Activated CD4-positive, alpha-beta T cell treated with anti-CD3 and anti-CD28 coated beads for 36 hours (primary cell): Measurements from ENCODE around the gene MTFP1. TPM values are rescaled to one million over a fixed set of nuclear protein-coding genes. Genes with fewer than 3 reads are reported as not detected.

Experiments
- ATAC-seq: fragments of 200-7000 bp; cut with Tn5 transposase; one replicate; pipeline ENCODE4 v1.10.0; 2021; ENCODE audit warnings: mild to moderate bottlenecking, moderate library complexity
- CTCF ChIA-PET: fragments of 350-600 bp; sonication (Branson Sonifier 250); formaldehyde crosslinking; loops from one replicate; lab custom pipeline; 2021; ENCODE audit warnings: antibody characterized with exemption; lab: Charles Lee
- POLR2A ChIA-PET: fragments of 350-600 bp; sonication (Branson Sonifier 250); formaldehyde crosslinking; loops from one replicate; lab custom pipeline; 2021; ENCODE audit warnings: antibody characterized with exemption, inconsistent platforms; lab: Charles Lee
- DNase-seq: peaks from one replicate; pipeline ENCODE4 v3.0.0-alpha.2; 2020
- H3K27ac Mint-ChIP-seq: one replicate; pipeline ENCODE4 v1.8.0; 2021; ENCODE audit warnings: mixed read lengths
- H3K27me3 Mint-ChIP-seq: one replicate; pipeline ENCODE4 v1.8.0; 2021; ENCODE audit warnings: mixed read lengths
- H3K36me3 Mint-ChIP-seq: one replicate; pipeline ENCODE4 v1.8.0; 2021; ENCODE audit warnings: low read depth, mixed read lengths
- H3K4me1 Mint-ChIP-seq: one replicate; pipeline ENCODE4 v1.8.0; 2021; ENCODE audit warnings: mixed read lengths
- H3K4me3 Mint-ChIP-seq: one replicate; pipeline ENCODE4 v1.8.0; 2021; ENCODE audit warnings: mild to moderate bottlenecking, moderate library complexity, mixed read lengths
- H3K9me3 Mint-ChIP-seq: one replicate; pipeline ENCODE4 v1.8.0; 2021; ENCODE audit warnings: low read depth, mixed read lengths
- intact Hi-C, 2 experiments: fragments of 100-400 bp; cut with DNase I in 1 of 2; cut with micrococcal nuclease in 1 of 2; formaldehyde crosslinking; loops; one replicate each; pipeline versions ENCODE4 v1.14.2 to v1.15.1; 2022 to 2024; cut with DNase I, micrococcal nuclease
- total RNA-seq, 2 experiments: library from RNA; stranded (reverse); gene quantifications; one replicate each; pipeline ENCODE4 v1.2.3, GENCODE V29; 2021

Gene MTFP1
- total RNA-seq, 2 experiments from 2014 or later: 47.0 to 54.6 TPM

- no peaks in the 10 kb centered on the region for H3K27me3 Mint-ChIP-seq
- H3K9me3 Mint-ChIP-seq: no peaks in the 10 kb centered on the region
- intact Hi-C loops: no loop called here
- H3K4me3 Mint-ChIP-seq: no peak overlapping the region
- POLR2A ChIA-PET: no interaction called here
- no peak for DNase-seq
- peaks cover 57% of the 10 kb centered on the region for H3K4me1 Mint-ChIP-seq
- H3K36me3 Mint-ChIP-seq: peaks cover 58% of the 10 kb centered on the region
- no peak for ATAC-seq
- CTCF ChIA-PET: no interaction called here
- H3K27ac Mint-ChIP-seq: peak overlapping the region; percentile 38
Measured at GRCh38 chr22:30416403-30416802, 9.2 kb upstream of the MTFP1 start.

- intact Hi-C loops: no loop called here
Measured at GRCh38 chr22:30416837-30417236, 8.7 kb upstream of the MTFP1 start.

GRCh38 chr22:30420347-30421125 lies 5.0 kb upstream of the MTFP1 start:
- Mint-ChIP-seq H3K27ac (peak overlapping the region; percentile 69), H3K36me3 (peaks cover 62% of the 10 kb centered on the region), H3K4me1 (peaks cover 46% of the 10 kb centered on the region), H3K4me3 (peak overlapping the region; percentile 11), H3K9me3 (no peaks in the 10 kb centered on the region), H3K27me3 (no peaks in the 10 kb centered on the region)
- intact Hi-C loops: loop anchor here (5.0 to 10.0 kb wide), 8 partner anchors 63 to 1616 kb away; partner anchors contain the start of genes CCDC157 (in 1 of the 2), DRG1 (in 1 of the 2), NF2 (in 1 of the 2) and PIK3IP1 (in 1 of the 2)
- POLR2A ChIA-PET: no interaction called here
- no peak for ATAC-seq
- CTCF ChIA-PET: interaction anchor here (0.5 to 7.2 kb wide), 8 partner anchors 16 to 165 kb away, joined by 3 to 50 read pairs (median 4); partner anchors contain the start of genes CASTOR1 and SEC14L2
- DNase-seq: no peak

More at GRCh38 chr22:30416837-30417236, 8.7 kb upstream of the MTFP1 start:
- ChIA-PET POLR2A (no interaction called here), CTCF (no interaction called here)
- H3K36me3 Mint-ChIP-seq: peaks cover 61% of the 10 kb centered on the region
- no peaks in the 10 kb centered on the region for H3K9me3 Mint-ChIP-seq
- ATAC-seq (no peak), DNase-seq (no peak)
- peak overlapping the region; percentile 38 for H3K27ac Mint-ChIP-seq
- H3K4me1 Mint-ChIP-seq: peaks cover 59% of the 10 kb centered on the region
- no peaks in the 10 kb centered on the region for H3K27me3 Mint-ChIP-seq
- no peak overlapping the region for H3K4me3 Mint-ChIP-seq

- Mint-ChIP-seq H3K27ac (peak overlapping the region; percentile 97), H3K4me1 (peaks cover 43% of the 10 kb centered on the region), H3K4me3 (peak overlapping the region; percentile 93), H3K36me3 (peaks cover 55% of the 10 kb centered on the region), H3K27me3 (no peaks in the 10 kb centered on the region), H3K9me3 (no peaks in the 10 kb centered on the region)
- intact Hi-C loops: loop anchor here (5.0 to 10.0 kb wide), 8 partner anchors 65 to 1617 kb away; partner anchors contain the start of genes CCDC157 (in 1 of the 2), DRG1 (in 1 of the 2), NF2 (in 1 of the 2) and PIK3IP1 (in 1 of the 2)
- POLR2A ChIA-PET: interaction anchor here (0.8 to 1.1 kb wide), 3 partner anchors 9 to 25 kb away, joined by 3 to 7 read pairs (median 3); partner anchors contain the start of gene SEC14L2
- no peak for ATAC-seq
- DNase-seq: no peak
- CTCF ChIA-PET: interaction anchor here (0.8 to 7.2 kb wide), 11 partner anchors 9 to 333 kb away, joined by 3 to 90 read pairs (median 4); partner anchors contain the start of genes CASTOR1, PES1 and SEC14L2
Measured at GRCh38 chr22:30421695-30422480, 3.7 kb upstream of the MTFP1 start.

GRCh38 chr22:30422481-30423300 lies 2.9 kb upstream of the MTFP1 start:
- DNase-seq (peak; percentile 70), ATAC-seq (no peak)
- intact Hi-C loops: loop anchor here (1.0 to 10.0 kb wide), 9 partner anchors 65 to 1618 kb away; partner anchors contain the start of genes CCDC157 (in 1 of the 2), DRG1 (in 1 of the 2), NF2 (in 1 of the 2) and OSM (in 1 of the 2)
- POLR2A ChIA-PET: interaction anchor here (0.6 to 3.6 kb wide), 4 partner anchors 9 to 66 kb away, joined by 3 to 18 read pairs (median 8); partner anchors contain the start of genes CCDC157, SEC14L2 and SF3A1
- Mint-ChIP-seq H3K4me1 (peaks cover 49% of the 10 kb centered on the region), H3K36me3 (peaks cover 57% of the 10 kb centered on the region), H3K27ac (peak overlapping the region; percentile 97), H3K4me3 (peak overlapping the region; percentile 93), H3K9me3 (no peaks in the 10 kb centered on the region), H3K27me3 (no peaks in the 10 kb centered on the region)
- CTCF ChIA-PET: interaction anchor here (0.8 to 7.2 kb wide), 14 partner anchors 8 to 332 kb away, joined by 3 to 90 read pairs (median 4); partner anchors contain the start of genes CASTOR1, PES1, RNF215 and SEC14L2

- ATAC-seq (peak; percentile 10), DNase-seq (peak; percentile 80)
- peaks cover 49% of the 10 kb centered on the region for H3K4me1 Mint-ChIP-seq
- peak overlapping the region; percentile 93 for H3K4me3 Mint-ChIP-seq
- no peaks in the 10 kb centered on the region for H3K9me3 Mint-ChIP-seq
- H3K27ac Mint-ChIP-seq: peak overlapping the region; percentile 97
- H3K27me3 Mint-ChIP-seq: no peaks in the 10 kb centered on the region
- intact Hi-C loops: loop anchor here (1.0 to 10.0 kb wide), 9 partner anchors 66 to 1619 kb away; partner anchors contain the start of genes CCDC157 (in 1 of the 2), DRG1 (in 1 of the 2), NF2 (in 1 of the 2) and OSM (in 1 of the 2)
- POLR2A ChIA-PET: interaction anchor here (0.6 to 3.6 kb wide), 9 partner anchors 11 to 1005 kb away, joined by 3 to 18 read pairs (median 4); partner anchors contain the start of genes CCDC157, SEC14L2, SF3A1 and TBC1D10A
- CTCF ChIA-PET: interaction anchor here (0.6 to 7.2 kb wide), 18 partner anchors 10 to 1243 kb away, joined by 3 to 90 read pairs (median 5); partner anchors contain the start of genes CASTOR1, PES1, RNF215 and SEC14L2
- peaks cover 53% of the 10 kb centered on the region for H3K36me3 Mint-ChIP-seq
Measured at GRCh38 chr22:30423301-30423958, 2.1 kb upstream of the MTFP1 start.

GRCh38 chr22:30423959-30424533 lies 1.5 kb upstream of the MTFP1 start:
- DNase-seq (peak; percentile 99), ATAC-seq (peak; percentile 85)
- ChIA-PET POLR2A (interaction anchor here (0.6 to 3.6 kb wide), 8 partner anchors 11 to 1006 kb away, joined by 3 to 18 read pairs (median 5); partner anchors contain the start of genes CCDC157, SEC14L2, SF3A1 and TBC1D10A), CTCF (interaction anchor here (0.6 to 7.2 kb wide), 23 partner anchors 9 to 1242 kb away, joined by 3 to 90 read pairs (median 4); partner anchors contain the start of genes CASTOR1, PES1, RNF215 and SEC14L2)
- Mint-ChIP-seq H3K36me3 (peaks cover 48% of the 10 kb centered on the region), H3K27ac (peak overlapping the region; percentile 97), H3K4me1 (peaks cover 49% of the 10 kb centered on the region), H3K4me3 (peak overlapping the region; percentile 93), H3K27me3 (no peaks in the 10 kb centered on the region), H3K9me3 (no peaks in the 10 kb centered on the region)
- intact Hi-C loops: loop anchor here (1.0 to 10.0 kb wide), 19 partner anchors 27 to 1619 kb away; partner anchors contain the start of genes SF3A1 (in 2 of the 2), CASTOR1 (in 1 of the 2), CCDC157 (in 1 of the 2) and DRG1 (in 1 of the 2)

- H3K36me3 Mint-ChIP-seq: peaks cover 44% of the 10 kb centered on the region
- CTCF ChIA-PET: interaction anchor here (0.6 to 7.2 kb wide), 21 partner anchors 8 to 1241 kb away, joined by 3 to 90 read pairs (median 4); partner anchors contain the start of genes CASTOR1, RNF215, SEC14L2 and SLC35E4
- H3K27me3 Mint-ChIP-seq: no peaks in the 10 kb centered on the region
- H3K9me3 Mint-ChIP-seq: no peaks in the 10 kb centered on the region
- intact Hi-C loops: loop anchor here (1.0 to 10.0 kb wide), 18 partner anchors 27 to 1620 kb away; partner anchors contain the start of genes SF3A1 (in 2 of the 2), CASTOR1 (in 1 of the 2), CCDC157 (in 1 of the 2) and DRG1 (in 1 of the 2)
- H3K4me1 Mint-ChIP-seq: peaks cover 49% of the 10 kb centered on the region
- ATAC-seq: no peak
- DNase-seq: peak; percentile 58
- POLR2A ChIA-PET: interaction anchor here (0.6 to 3.6 kb wide), 9 partner anchors 10 to 545 kb away, joined by 3 to 18 read pairs (median 3); partner anchors contain the start of genes CCDC157, SEC14L2, SF3A1 and TBC1D10A
- peak overlapping the region; percentile 93 for H3K4me3 Mint-ChIP-seq
- peak overlapping the region; percentile 97 for H3K27ac Mint-ChIP-seq
Measured at GRCh38 chr22:30424534-30425326, 838 bp upstream of the MTFP1 start.
